Activated CD4-positive, alpha-beta T cell treated with anti-CD3 and anti-CD28 coated beads, Interleukin-2, amount 50 U/mL, for 16 hours (primary cell): ENCODE data around the gene COQ4.
"Not testable (repeated sequence)": the region's sequence is repeated elsewhere in the genome, so short reads cannot be mapped to it uniquely, and the experiment has no call there.

Experiments used
- DNase-seq: peaks from one replicate; pipeline ENCODE4 v3.0.0-alpha.2; 2020

COQ4 gene

GRCh38 chr9:128322404-128323211 lies at the start of gene COQ4, which contains the start of gene TRUB2:
Gene COQ4, plus strand, starts transcription at chr9:128322839. Its CDS starts 20 bp downstream, at chr9:128322859.
Gene TRUB2, minus strand, starts transcription at chr9:128322447. Its CDS starts 39 bp downstream, at chr9:128322408.
- DNase-seq = peak; percentile 94

GRCh38 chr9:128274245-128274644 lies 48.4 kb upstream of the COQ4 start:
- DNase-seq = no peak

- no peak for DNase-seq
Measured at GRCh38 chr9:128275198-128276007, 47.2 kb upstream of the COQ4 start, which contains the start of gene GOLGA2. Gene GOLGA2, minus strand, starts transcription at chr9:128276007. Its CDS starts 31 bp downstream, at chr9:128275976.

- peak; percentile 100 for DNase-seq
Measured at GRCh38 chr9:128276008-128276573, 46.5 kb upstream of the COQ4 start, which contains the start of gene SWI5. Gene SWI5, plus strand, starts transcription at chr9:128276276.

- no peak for DNase-seq
Measured at GRCh38 chr9:128276574-128277270, 45.9 kb upstream of the COQ4 start.

GRCh38 chr9:128279088-128280073 lies 43.3 kb upstream of the COQ4 start:
- DNase-seq = not testable (repeated sequence)

GRCh38 chr9:128280084-128280622 lies 42.5 kb upstream of the COQ4 start:
- DNase-seq = no peak

- DNase-seq = no peak
Measured at GRCh38 chr9:128282500-128282899, 40.1 kb upstream of the COQ4 start.

GRCh38 chr9:128285033-128285784 lies 37.4 kb upstream of the COQ4 start:
- DNase-seq = no peak

GRCh38 chr9:128286440-128286839 lies 36.2 kb upstream of the COQ4 start:
- DNase-seq = no peak

GRCh38 chr9:128288273-128289004 lies 34.2 kb upstream of the COQ4 start:
- no peak for DNase-seq

GRCh38 chr9:128292009-128292408 lies 30.6 kb upstream of the COQ4 start:
- no peak for DNase-seq

- DNase-seq = no peak
Measured at GRCh38 chr9:128293091-128293490, 29.5 kb upstream of the COQ4 start.

- DNase-seq = no peak
Measured at GRCh38 chr9:128294142-128294541, 28.5 kb upstream of the COQ4 start.

GRCh38 chr9:128296340-128297220 lies 26.1 kb upstream of the COQ4 start:
- DNase-seq = no peak

- no peak for DNase-seq
Measured at GRCh38 chr9:128297221-128297773, 25.3 kb upstream of the COQ4 start.

GRCh38 chr9:128298535-128299482 lies 23.8 kb upstream of the COQ4 start:
- DNase-seq = no peak
